ENCODE results near the gene KDM4B.

- TF ChIP-seq CTCF (IDR thresholded peaks at IDR 0.05; ENCODE audit: low read depth, low read length, poor library complexity, severe bottlenecking) = no peak
- no peak for TF ChIP-seq EZH2phosphoT487 (IDR thresholded peaks at IDR 0.05; ENCODE audit: borderline replicate concordance, low read length)
These were observed 140.6 kb downstream of the KDM4B start for GRCh38 chr19:5109560-5109959.
